Stimulated activated CD8-positive, alpha-beta memory T cell treated with anti-CD3 and anti-CD28 coated beads, Interleukin-4, amount 100 ng/mL, for 48 hours (primary cell): ENCODE results near the gene PALS2.

Experiments
- DNase-seq: peaks from one replicate; pipeline ENCODE4 v3.0.0-alpha.2; 2020

Gene PALS2

GRCh38 chr7:24572997-24573553 is at the start of gene PALS2:
PALS2 (plus strand) TSS chr7:24573452; CDS start chr7:24623668, 50,216 bp downstream.
- DNase-seq: peak; percentile 78

- DNase-seq: no peak
These were observed 42.0 kb upstream of the PALS2 start for GRCh38 chr7:24531255-24531654.

- no peak for DNase-seq
These were observed 36.6 kb upstream of the PALS2 start for GRCh38 chr7:24536682-24537081.

GRCh38 chr7:24540956-24541355 is 32.3 kb upstream of the PALS2 start:
- DNase-seq: no peak

- DNase-seq: no peak
These were observed 28.0 kb upstream of the PALS2 start for GRCh38 chr7:24545215-24545614.

GRCh38 chr7:24548390-24548789 is 24.9 kb upstream of the PALS2 start:
- DNase-seq: no peak

GRCh38 chr7:24549991-24550390 is 23.3 kb upstream of the PALS2 start:
- no peak for DNase-seq

- no peak for DNase-seq
These were observed 18.1 kb upstream of the PALS2 start for GRCh38 chr7:24555184-24555583.

GRCh38 chr7:24555719-24556118 is 17.5 kb upstream of the PALS2 start:
- no peak for DNase-seq

- no peak for DNase-seq
These were observed 12.5 kb upstream of the PALS2 start for GRCh38 chr7:24560772-24561171.

GRCh38 chr7:24566274-24566673 is 7.0 kb upstream of the PALS2 start:
- no peak for DNase-seq

- no peak for DNase-seq
These were observed 2.3 kb upstream of the PALS2 start for GRCh38 chr7:24570983-24571382.

- DNase-seq: no peak
These were observed 1.2 kb upstream of the PALS2 start for GRCh38 chr7:24572016-24572392.

GRCh38 chr7:24572393-24572996 is 757 bp upstream of the PALS2 start:
- peak; percentile 43 for DNase-seq

- DNase-seq: peak; percentile 63
These were observed 494 bp downstream of the PALS2 start for GRCh38 chr7:24573554-24574338.

GRCh38 chr7:24574386-24574785 is 1.1 kb downstream of the PALS2 start:
- no peak for DNase-seq

GRCh38 chr7:24574950-24575349 is 1.7 kb downstream of the PALS2 start:
- DNase-seq: no peak

GRCh38 chr7:24576171-24577025 is 3.1 kb downstream of the PALS2 start:
- no peak for DNase-seq

GRCh38 chr7:24578052-24578451 is 4.8 kb downstream of the PALS2 start:
- no peak for DNase-seq

GRCh38 chr7:24580283-24580946 is 7.2 kb downstream of the PALS2 start:
- no peak for DNase-seq

GRCh38 chr7:24582166-24582565 is 8.9 kb downstream of the PALS2 start:
- no peak for DNase-seq

- peak; percentile 40 for DNase-seq
These were observed 14.6 kb downstream of the PALS2 start for GRCh38 chr7:24587853-24588252.

GRCh38 chr7:24591152-24591551 is 17.9 kb downstream of the PALS2 start:
- DNase-seq: no peak
